LoVo (cell line): Measurements from ENCODE around the gene TNFRSF25.

Experiments used
- DNase-seq: peaks from one replicate; pipeline ENCODE4 v3.0.0-alpha.2; 2016; ENCODE audit warnings: low spot score

The TNFRSF25 gene

DNA sequence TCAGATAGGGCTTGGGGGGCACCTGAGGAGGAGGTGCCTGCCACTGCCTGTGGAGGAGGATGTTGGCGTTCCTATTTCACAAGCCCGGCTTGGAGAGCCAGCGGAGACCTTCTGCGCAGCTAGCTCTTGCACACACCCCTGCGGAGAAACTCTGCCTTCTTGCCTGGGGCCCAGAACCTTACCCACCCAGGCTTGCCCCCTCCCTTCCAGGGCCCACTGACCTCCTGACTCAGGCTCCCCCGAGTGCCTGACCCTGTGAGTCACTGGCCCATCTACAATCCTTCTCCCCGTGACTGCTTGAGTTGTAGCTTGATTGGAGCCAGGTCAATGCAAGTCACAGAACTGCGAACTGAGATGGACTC, 49.7 kb downstream of the TNFRSF25 start:
- DNase-seq = no peak

DNA sequence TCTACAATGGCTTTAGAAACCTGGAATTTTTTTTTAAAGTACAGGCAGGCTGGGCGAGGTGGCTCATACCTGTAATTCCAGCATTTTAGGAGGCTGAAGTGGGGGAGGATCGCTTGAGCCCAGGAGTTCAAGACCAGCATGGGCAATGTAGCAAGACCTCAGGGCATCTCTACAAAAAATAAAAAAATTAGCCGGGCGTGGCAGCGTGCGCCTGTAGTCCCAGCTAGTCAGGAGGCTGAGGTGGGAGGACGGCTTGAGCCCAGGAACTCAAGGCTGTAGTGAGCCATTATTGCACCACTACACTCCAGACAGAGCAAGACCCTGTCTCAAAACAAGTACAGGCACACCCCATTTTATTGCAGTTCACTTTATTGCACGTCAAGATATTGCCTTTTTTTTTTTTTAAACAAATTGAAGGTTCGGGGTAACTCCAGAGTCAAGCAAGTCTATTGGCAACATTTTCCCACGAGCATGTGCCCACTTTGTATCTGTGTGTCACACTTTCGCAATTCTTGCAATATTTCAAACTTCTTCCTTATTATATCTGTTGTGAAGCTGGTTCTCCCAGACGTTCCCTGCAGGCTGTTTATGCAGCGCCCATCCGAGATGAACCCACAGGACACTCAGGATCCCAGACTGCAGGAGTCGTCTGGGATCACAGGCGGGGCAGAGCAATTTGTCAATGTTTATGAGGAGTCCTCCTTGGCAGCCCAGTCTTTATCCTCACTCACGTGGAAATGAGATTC, 50.9 kb downstream of the TNFRSF25 start:
- DNase-seq = no peak

DNA sequence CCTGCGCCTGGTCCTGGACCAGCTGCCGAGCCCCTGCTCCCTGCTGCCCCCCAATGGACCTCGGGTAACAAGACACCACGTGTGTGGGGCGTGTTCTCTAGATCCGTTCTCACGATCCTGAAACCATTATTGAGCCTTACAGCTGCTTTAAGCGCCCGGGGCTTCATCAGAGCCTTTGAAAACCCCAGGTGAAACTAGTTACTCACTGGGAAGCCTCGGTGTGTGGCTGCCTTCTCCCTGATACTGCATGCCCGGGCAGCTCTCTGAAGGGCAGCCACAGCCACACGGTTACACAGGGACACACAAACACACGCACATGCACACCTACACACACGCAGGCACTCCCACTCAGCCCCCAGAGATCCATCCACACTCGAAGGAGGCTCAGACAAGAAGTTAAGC, 51.5 kb downstream of the TNFRSF25 start:
- peak; percentile 68 for DNase-seq

- DNase-seq = no peak
Observed at GRCh38 chr1:6412896-6413295, 53.1 kb downstream of the TNFRSF25 start.
